GM12878 (cell line): ENCODE data around the gene APBA3. TPM values are rescaled to one million over a fixed set of nuclear protein-coding genes. Genes with fewer than 3 reads are reported as not detected.

Source experiments
- ATAC-seq: fragments of 200-7000 bp; cut with Tn5 transposase; 3 replicates; pipeline ENCODE4 v1.9.1; 2020; ENCODE audit warnings: mild to moderate bottlenecking, moderate library complexity
- BruUV-seq: library from RNA; stranded (reverse); fragments of 400-500 nt; replicated peaks from 2 replicates; lab custom pipeline; 2021; lab: Mats Ljungman, UMichigan
- CTCF ChIA-PET: fragments of 300-600 bp; sonication (Branson Sonifier 250); formaldehyde crosslinking; extraction: SDS; loops from one replicate; lab custom pipeline; 2021; ENCODE audit warnings: inconsistent platforms; lab: Yijun Ruan, JAX
- POLR2A ChIA-PET: fragments of 350-600 bp; formaldehyde crosslinking; extraction: SDS; loops from one replicate; lab custom pipeline; 2021; ENCODE audit warnings: inconsistent platforms; lab: Charles Lee
- RAD21 ChIA-PET: fragments of 300-600 bp; sonication (Branson Sonifier 250); formaldehyde crosslinking; loops from one replicate; lab custom pipeline; 2023; ENCODE audit warnings: antibody characterized with exemption; ENCODE audit not compliant: unreplicated experiment; lab: Charles Lee
- SMC1A ChIA-PET: fragments of 300-600 bp; sonication (Branson Sonifier 250); formaldehyde crosslinking; loops from one replicate; lab custom pipeline; 2023; ENCODE audit not compliant: unreplicated experiment, uncharacterized antibody; lab: Charles Lee
- DNase-seq: peaks from one replicate; pipeline ENCODE4 v3.0.0-alpha.2; 2011; ENCODE audit warnings: low read depth, low spot score
- FAIRE-seq: peaks from 3 replicates; lab custom pipeline; 2011; peaks lifted over from hg19 to GRCh38; lab: Jason Lieb, UNC
- H2AFZ ChIP-seq: 2 replicates; pipeline ENCODE4 v1.6.0; 2011; ENCODE audit warnings: low read depth, low read length, control low read depth; ENCODE audit not compliant: control insufficient read depth
- H3K27ac ChIP-seq: 2 replicates; pipeline ENCODE4 v1.5.1; 2011; ENCODE audit warnings: control low read depth; ENCODE audit not compliant: control insufficient read depth, insufficient read depth
- H3K27me3 ChIP-seq, 2 experiments: replicated peaks in 1 of 2; 2 replicates each; pipeline versions ENCODE4 v1.6.0 to v1.6.1; 2011; ENCODE audit warnings: low read length in 1 of 2; ENCODE audit not compliant: control insufficient read depth in 2 of 2, insufficient read depth in 2 of 2
- H3K36me3 ChIP-seq, 2 experiments: 2 replicates each; pipeline ENCODE4 v1.5.1; 2011; ENCODE audit warnings: low read length in 1 of 2; ENCODE audit not compliant: control insufficient read depth in 2 of 2, insufficient read depth in 2 of 2
- H3K4me1 ChIP-seq: 2 replicates; pipeline ENCODE4 v1.6.1; 2011; ENCODE audit warnings: mild to moderate bottlenecking, low read length, moderate library complexity, mixed read lengths; ENCODE audit not compliant: control insufficient read depth, insufficient read depth
- H3K4me2 ChIP-seq: 2 replicates; pipeline ENCODE4 v1.6.0; 2011; ENCODE audit warnings: control low read depth; ENCODE audit not compliant: control insufficient read depth, insufficient read depth
- H3K4me3 ChIP-seq: fragments of 200-600 bp; sonication (generic); 2 replicates; pipeline ENCODE4 v1.5.1; 2016
- H3K79me2 ChIP-seq: 2 replicates; pipeline ENCODE4 v1.6.0; 2011; ENCODE audit warnings: low read length; ENCODE audit not compliant: control insufficient read depth, insufficient read depth
- H3K9ac ChIP-seq: 2 replicates; pipeline ENCODE4 v1.8.0; 2011; ENCODE audit warnings: low read length, control low read depth, mixed read lengths; ENCODE audit not compliant: control insufficient read depth, insufficient read depth
- H3K9me3 ChIP-seq: replicated peaks from 3 replicates; pipeline ENCODE4 v1.5.1; 2011; ENCODE audit warnings: mild to moderate bottlenecking, low read length; ENCODE audit not compliant: control insufficient read depth, insufficient read depth
- H4K20me1 ChIP-seq: 2 replicates; pipeline ENCODE4 v1.6.0; 2011; ENCODE audit not compliant: control insufficient read depth, insufficient read depth
- CTCF ChIP-seq, 3 experiments: IDR thresholded peaks in 2 of 3; conservative IDR thresholded peaks in 1 of 3; 2 replicates each; pipeline ENCODE4 v1.5.1; 2011; ENCODE audit warnings: low read depth in 3 of 3, low read length in 3 of 3, mild to moderate bottlenecking in 3 of 3, control low read depth in 2 of 3, moderate library complexity in 2 of 3, inconsistent platforms in 1 of 3, mixed read lengths in 1 of 3; ENCODE audit not compliant: control insufficient read depth in 2 of 3, insufficient read depth in 1 of 3; ENCODE audit errors: extremely low read depth in 1 of 3
- EZH2 ChIP-seq: IDR thresholded peaks from 2 replicates; pipeline ENCODE4 v1.6.1; 2012; ENCODE audit warnings: low read depth, mild to moderate bottlenecking, control low read depth, inconsistent platforms, low read length, borderline replicate concordance; ENCODE audit not compliant: control insufficient read depth
- GABPA ChIP-seq: IDR thresholded peaks from 2 replicates; pipeline ENCODE4 v1.6.1; 2014; ENCODE audit warnings: antibody characterized with exemption, low read depth, mild to moderate bottlenecking, inconsistent platforms
- IRF3 ChIP-seq: fragments of 450-650 bp; IDR thresholded peaks from 2 replicates; pipeline ENCODE4 v1.6.1; 2014; ENCODE audit warnings: mild to moderate bottlenecking
- KDM1A ChIP-seq: fragments of 200-600 bp; sonication (generic); IDR thresholded peaks from 2 replicates; pipeline ENCODE4 v1.6.1; 2016; ENCODE audit warnings: borderline replicate concordance
- NBN ChIP-seq: fragments of 450-650 bp; IDR thresholded peaks from 2 replicates; pipeline ENCODE4 v1.6.1; 2016
- NFIC ChIP-seq: IDR thresholded peaks from 2 replicates; pipeline ENCODE4 v1.6.1; 2012; ENCODE audit warnings: low read depth, mild to moderate bottlenecking, inconsistent platforms, low read length, moderate library complexity
- NKRF ChIP-seq: fragments of 450-650 bp; conservative IDR thresholded peaks from 2 replicates; pipeline ENCODE4 v1.6.1; 2017; ENCODE audit warnings: mild to moderate bottlenecking, moderate library complexity
- RB1 ChIP-seq: fragments of 450-650 bp; formaldehyde crosslinking; IDR thresholded peaks from 2 replicates; pipeline ENCODE4 v1.6.1; 2017; ENCODE audit warnings: mild to moderate bottlenecking, borderline replicate concordance
- RELB ChIP-seq: fragments of 450-650 bp; IDR thresholded peaks from 2 replicates; pipeline ENCODE4 v1.6.1; 2017; ENCODE audit warnings: low read depth, mild to moderate bottlenecking, moderate library complexity
- RFX5 ChIP-seq: IDR thresholded peaks from 2 replicates; pipeline ENCODE4 v1.6.1; 2011; ENCODE audit warnings: low read depth, low read length, improper control_type of control experiment
- SMARCA5 ChIP-seq: fragments of 450-650 bp; IDR thresholded peaks from 2 replicates; pipeline ENCODE4 v1.6.1; 2017; ENCODE audit warnings: mild to moderate bottlenecking
- TCF3 ChIP-seq: IDR thresholded peaks from 2 replicates; pipeline ENCODE4 v1.6.1; 2012; ENCODE audit warnings: low read depth, mild to moderate bottlenecking, low read length, borderline replicate concordance; ENCODE audit not compliant: insufficient read depth
- YY1 ChIP-seq: IDR thresholded peaks from 2 replicates; pipeline ENCODE4 v1.6.1; 2011; ENCODE audit warnings: low read depth, mild to moderate bottlenecking, low read length
- ZZZ3 ChIP-seq: IDR thresholded peaks from 2 replicates; pipeline ENCODE4 v1.6.1; 2011; ENCODE audit warnings: low read depth; ENCODE audit not compliant: control insufficient read depth, insufficient read length
- WGBS: methylation state at CpG from one replicate; pipeline ENCODE4 v1.1.6; 2016; ENCODE audit warnings: low lambda C conversion rate; ENCODE audit not compliant: insufficient replicate concordance, insufficient coverage; ENCODE audit errors: missing lambda C conversion rate; 5-methylcytosine and 5-hydroxymethylcytosine counted together
- in situ Hi-C: fragments of 300-500 bp; cut with MboI; formaldehyde crosslinking; loops from 9 replicates; pipeline ENCODE4 v1.14.3; 2018; ENCODE audit warnings: mixed read lengths
- intact Hi-C: fragments of 100-400 bp; cut with micrococcal nuclease; formaldehyde crosslinking; loops from one replicate; pipeline ENCODE4 v1.14.2; 2022; ENCODE audit not compliant: unreplicated experiment
- polyA plus RNA-seq, 11 experiments: library from polyadenylated mRNA; depleted of rRNA in 4 of 11; unstranded in 6 of 11; stranded (reverse) in 5 of 11; fragments of >200 nt; fragmentation: Nextera tagmentation in 4 of 11; fragmentation: Illumina TruSeq in 1 of 11; extraction: Ambion mirVana in 4 of 11; extraction: Trizol in 1 of 11; gene quantifications; 1 replicate in 1 of 11; 2 replicates in 10 of 11; pipeline versions ENCODE4 v1.2.1 to v1.2.3, GENCODE V29; 2011 to 2016; ENCODE audit warnings: inconsistent platforms in 2 of 11, missing spikeins in 2 of 11, low read depth in 1 of 11
- total RNA-seq, 4 experiments: library from RNA; depleted of rRNA in 3 of 4; stranded (reverse); fragments of >200 nt in 3 of 4; fragmentation: Illumina TruSeq in 1 of 4; extraction: Trizol in 1 of 4; gene quantifications; 2 replicates each; pipeline versions ENCODE4 v1.2.1 to v1.2.3, GENCODE V29; 2013 to 2021

The APBA3 gene
- total and polyA plus RNA-seq, 10 of the 15 experiments (the other 5 are each of a cell fraction or from before 2014, with no cell fraction given), result 0.31 to 36.4 (median 18.3) TPM

GRCh38 chr19:3719868-3720267 is 41.6 kb downstream of the APBA3 start:
- POLR2A ChIA-PET, result no interaction called here
- in situ Hi-C loops (no loop called here), intact Hi-C loops (no loop called here)
- WGBS, result 65% methylated on average over 4 of the region's 4 CpGs
- Histone ChIP-seq H3K4me2 (no peak overlapping the region), H2AFZ (no peak overlapping the region), H3K9ac (no peak overlapping the region), H3K9me3 (no peaks in the 10 kb centered on the region), H3K4me1 (no peaks in the 10 kb centered on the region), H3K4me3 (no peak overlapping the region), H3K27ac (no peak overlapping the region), H3K79me2 (no peaks in the 10 kb centered on the region), H3K27me3 (peaks cover 1 to 3% of the 10 kb centered on the region in 2 experiments; a peak in 1 of 4 replicates), H4K20me1 (no peaks in the 10 kb centered on the region), H3K36me3 (no peaks in the 10 kb centered on the region)
- DNase-seq, result no peak
- RAD21 ChIA-PET, result no interaction called here
- BruUV-seq, result no TSS peak
- CTCF ChIA-PET, result interaction anchor here (0.6 to 1.8 kb wide), 2 partner anchors 13 to 163 kb away, joined by 3 to 6 read pairs; no protein-coding TSS in a partner anchor
- FAIRE-seq, result no peak
- SMC1A ChIA-PET, result no interaction called here
- no peak for ATAC-seq
- TF ChIP-seq SMARCA5, result no peak
- TF ChIP-seq IRF3, result no peak
- no peak for TF ChIP-seq YY1
- no peak for TF ChIP-seq NFIC
- no peak for TF ChIP-seq RFX5
- TF ChIP-seq EZH2, result no peak
- no peak for TF ChIP-seq RELB
- TF ChIP-seq RB1, result no peak
- no peak for TF ChIP-seq NBN
- TF ChIP-seq KDM1A, result no peak
- TF ChIP-seq GABPA, result no peak
- no peak for TF ChIP-seq CTCF (IDR thresholded peaks at IDR 0.05 in 2 of 3, conservative IDR thresholded peaks at IDR 0.05 in 1 of 3; ENCODE audit: control insufficient read depth in 2 of 3, extremely low read depth in 1 of 3, insufficient read depth in 1 of 3, low read depth in 3 of 3, low read length in 3 of 3)
- TF ChIP-seq TCF3, result no peak
- no peak for TF ChIP-seq ZZZ3
- no peak for TF ChIP-seq NKRF
